GM23338 (cell line): Measurements from ENCODE around the gene KBTBD6. TPM values are rescaled to one million over a fixed set of nuclear protein-coding genes. Genes with fewer than 3 reads are reported as not detected.

ENCODE experiments used
- ATAC-seq: fragments of 200-7000 bp; cut with Tn5 transposase; 3 replicates; pipeline ENCODE4 v1.9.1; 2020
- DNase-seq: peaks from one replicate; pipeline ENCODE4 v3.0.0-alpha.2; 2015; ENCODE audit warnings: low spot score
- H2AFZ ChIP-seq: fragments of 200-600 bp; sonication (generic); 2 replicates; pipeline ENCODE4 v1.8.0; 2016; ENCODE audit warnings: antibody characterized with exemption, mild to moderate bottlenecking, moderate library complexity
- H3F3A ChIP-seq: fragments of 200-600 bp; sonication (generic); replicated peaks from 2 replicates; pipeline ENCODE4 v1.8.0; 2017; ENCODE audit warnings: antibody characterized with exemption, mixed run types, low read depth
- H3K27ac ChIP-seq: fragments of 200-600 bp; sonication (generic); 2 replicates; pipeline ENCODE4 v1.6.1; 2016; ENCODE audit warnings: low read depth
- H3K27me3 ChIP-seq: fragments of 200-600 bp; sonication (generic); 2 replicates; pipeline ENCODE4 v1.8.0; 2016; ENCODE audit warnings: mild to moderate bottlenecking, mixed run types, moderate library complexity; ENCODE audit not compliant: insufficient read depth
- H3K36me3 ChIP-seq: fragments of 200-600 bp; sonication (generic); 2 replicates; pipeline ENCODE4 v1.8.0; 2016; ENCODE audit warnings: mild to moderate bottlenecking; ENCODE audit not compliant: insufficient read depth
- H3K4me1 ChIP-seq: fragments of 200-600 bp; sonication (generic); 2 replicates; pipeline ENCODE4 v1.8.0; 2016; ENCODE audit warnings: mild to moderate bottlenecking, moderate library complexity; ENCODE audit not compliant: insufficient read depth
- H3K4me2 ChIP-seq: fragments of 200-600 bp; sonication (generic); 2 replicates; pipeline ENCODE4 v1.7.1; 2017; ENCODE audit warnings: mixed run types
- H3K4me3 ChIP-seq: fragments of 200-600 bp; sonication (generic); 2 replicates; pipeline ENCODE4 v1.6.1; 2016; ENCODE audit warnings: mixed run types
- H3K79me2 ChIP-seq: fragments of 200-600 bp; sonication (generic); replicated peaks from 2 replicates; pipeline ENCODE4 v1.8.0; 2017; ENCODE audit warnings: mild to moderate bottlenecking; ENCODE audit not compliant: insufficient read depth
- H3K9me2 ChIP-seq: fragments of 200-600 bp; sonication (generic); 2 replicates; pipeline ENCODE4 v1.8.0; 2017; ENCODE audit not compliant: insufficient read depth
- H4K20me1 ChIP-seq: fragments of 200-600 bp; sonication (generic); replicated peaks from 2 replicates; pipeline ENCODE4 v1.8.0; 2017; ENCODE audit warnings: mild to moderate bottlenecking; ENCODE audit not compliant: insufficient read depth
- H3K27ac Mint-ChIP-seq: 2 replicates; pipeline ENCODE4 v1.8.0; 2020; ENCODE audit warnings: inconsistent platforms, mild to moderate bottlenecking, moderate library complexity, mixed read lengths
- H3K27me3 Mint-ChIP-seq: 3 replicates; pipeline ENCODE4 v1.8.0; 2022; ENCODE audit warnings: low read depth, mild to moderate bottlenecking, moderate library complexity, mixed read lengths, inconsistent platforms; ENCODE audit not compliant: insufficient read depth, poor library complexity
- H3K36me3 Mint-ChIP-seq: 3 replicates; pipeline ENCODE4 v1.8.0; 2021; ENCODE audit warnings: low read depth, mild to moderate bottlenecking, inconsistent platforms, moderate library complexity, mixed read lengths
- H3K4me1 Mint-ChIP-seq: 3 replicates; pipeline ENCODE4 v1.8.0; 2020; ENCODE audit warnings: mild to moderate bottlenecking, inconsistent platforms, mixed read lengths
- H3K4me3 Mint-ChIP-seq: 3 replicates; pipeline ENCODE4 v1.8.0; 2021; ENCODE audit warnings: moderate library complexity, mild to moderate bottlenecking, inconsistent platforms, mixed read lengths
- H3K9me3 Mint-ChIP-seq: 3 replicates; pipeline ENCODE4 v1.8.0; 2020; ENCODE audit warnings: moderate library complexity, mild to moderate bottlenecking, inconsistent platforms, mixed read lengths
- CREB1 ChIP-seq: fragments of 250-450 bp; sonication (Bioruptor Pico); IDR thresholded peaks from 2 replicates; pipeline ENCODE4 v1.5.0; 2020; ENCODE audit warnings: low read depth, mild to moderate bottlenecking, moderate library complexity
- EZH2 ChIP-seq: fragments of 200-600 bp; sonication (generic); IDR thresholded peaks from one replicate; pipeline ENCODE4 v1.8.0; 2017; ENCODE audit warnings: antibody characterized with exemption, mild to moderate bottlenecking, low read depth; ENCODE audit not compliant: unreplicated experiment
- EZH2phosphoT487 ChIP-seq: fragments of 200-600 bp; sonication (generic); IDR thresholded peaks from one replicate; pipeline ENCODE4 v1.8.1; 2018; ENCODE audit warnings: antibody characterized with exemption; ENCODE audit not compliant: unreplicated experiment
- JUNB ChIP-seq: IDR thresholded peaks from one replicate; pipeline ENCODE4 v1.6.1; 2016; ENCODE audit warnings: antibody characterized with exemption; ENCODE audit not compliant: unreplicated experiment
- NANOG ChIP-seq: IDR thresholded peaks from 2 replicates; pipeline ENCODE4 v1.6.1; 2016; ENCODE audit warnings: antibody characterized with exemption, borderline replicate concordance
- POLR2AphosphoS5 ChIP-seq: IDR thresholded peaks from 2 replicates; pipeline ENCODE4 v1.6.1; 2016; ENCODE audit warnings: antibody characterized with exemption, low read depth
- STAT1 ChIP-seq: IDR thresholded peaks from one replicate; pipeline ENCODE4 v1.6.1; 2016; ENCODE audit warnings: antibody characterized with exemption; ENCODE audit not compliant: unreplicated experiment
- ZNF114 ChIP-seq: fragments of 250-450 bp; sonication (Bioruptor Pico); IDR thresholded peaks from 2 replicates; pipeline ENCODE4 v1.5.0; 2020; ENCODE audit warnings: mild to moderate bottlenecking, moderate library complexity
- ZNF331 ChIP-seq: fragments of 250-450 bp; sonication (Bioruptor Pico); IDR thresholded peaks from 2 replicates; pipeline ENCODE4 v1.5.0; 2020; ENCODE audit warnings: low read depth, mild to moderate bottlenecking, moderate library complexity
- polyA plus RNA-seq: library from polyadenylated mRNA; unstranded; fragments of >200 nt; fragmentation: Nextera tagmentation; extraction: Ambion mirVana; gene quantifications from 2 replicates; pipeline ENCODE4 v1.2.1, GENCODE V29; 2016
- total RNA-seq: library from RNA; depleted of rRNA; stranded (reverse); fragments of >200 nt; shearing (Covaris generic); gene quantifications from 2 replicates; pipeline ENCODE4 v1.2.3, GENCODE V29; 2014
- TF ChIP-seq, protein P1 (sequence below), 2 experiments: fragments of 200-600 bp in 1 of 2; sonication (generic) in 1 of 2; conservative IDR thresholded peaks; 2 replicates each; pipeline versions ENCODE4 v1.5.1 to v1.6.1; 2016 to 2017; ENCODE audit warnings: antibody characterized with exemption in 2 of 2, low read depth in 2 of 2, mild to moderate bottlenecking in 2 of 2, moderate library complexity in 1 of 2
- TF ChIP-seq, protein P2 (sequence below): fragments of 250-450 bp; sonication (Bioruptor Pico); IDR thresholded peaks from 2 replicates; pipeline ENCODE4 v1.5.0; 2020; ENCODE audit warnings: mild to moderate bottlenecking, moderate library complexity
- TF ChIP-seq, protein P3 (sequence below): IDR thresholded peaks from one replicate; pipeline ENCODE4 v1.6.1; 2018; ENCODE audit warnings: antibody characterized with exemption; ENCODE audit not compliant: unreplicated experiment
- TF ChIP-seq, protein P4 (sequence below): IDR thresholded peaks from 2 replicates; pipeline ENCODE4 v1.6.1; 2016; ENCODE audit warnings: antibody characterized with exemption

Gene KBTBD6
- total and polyA plus RNA-seq, 2 experiments from 2014 or later, result 5.7 to 13.5 TPM

DNA sequence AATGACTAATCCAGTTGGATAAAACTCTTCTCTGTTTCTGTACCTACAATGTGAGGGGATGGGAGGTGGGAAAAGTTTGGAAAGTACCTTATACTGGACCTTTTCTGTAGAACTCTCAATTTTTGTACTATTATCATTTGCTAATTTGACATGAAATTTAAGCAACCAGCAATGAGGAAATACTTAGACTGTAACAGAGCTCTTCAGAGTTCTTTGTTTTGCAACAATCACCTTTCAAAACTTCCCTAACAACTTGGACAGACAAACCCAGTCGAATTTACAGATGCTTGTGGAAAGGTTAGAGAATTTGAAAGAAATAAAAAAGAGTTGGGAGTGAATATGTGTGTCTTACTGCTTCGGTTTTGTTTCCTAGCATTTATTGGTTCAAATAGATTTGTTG lies 45.0 kb upstream of the KBTBD6 start:
- Mint-ChIP-seq H3K9me3 (peaks cover 38% of the 10 kb centered on the region), H3K36me3 (peaks cover 37% of the 10 kb centered on the region), H3K4me1 (no peaks in the 10 kb centered on the region), H3K27me3 (no peaks in the 10 kb centered on the region), H3K27ac (no peak overlapping the region), H3K4me3 (no peak overlapping the region)
- Histone ChIP-seq H3K27me3 (no peaks in the 10 kb centered on the region), H3F3A (no peaks in the 10 kb centered on the region), H3K27ac (no peak overlapping the region), H4K20me1 (no peaks in the 10 kb centered on the region), H3K4me1 (no peaks in the 10 kb centered on the region), H3K36me3 (peaks cover 7% of the 10 kb centered on the region; the same call in 1 of the 2 replicates), H3K79me2 (no peaks in the 10 kb centered on the region), H2AFZ (no peak overlapping the region), H3K4me2 (no peak overlapping the region), H3K9me2 (no peaks in the 10 kb centered on the region), H3K4me3 (no peak overlapping the region)
- no peak for TF ChIP-seq CREB1 (CRISPR knock-in tag)
- no peak for TF ChIP-seq STAT1
- TF ChIP-seq, protein P1, sequence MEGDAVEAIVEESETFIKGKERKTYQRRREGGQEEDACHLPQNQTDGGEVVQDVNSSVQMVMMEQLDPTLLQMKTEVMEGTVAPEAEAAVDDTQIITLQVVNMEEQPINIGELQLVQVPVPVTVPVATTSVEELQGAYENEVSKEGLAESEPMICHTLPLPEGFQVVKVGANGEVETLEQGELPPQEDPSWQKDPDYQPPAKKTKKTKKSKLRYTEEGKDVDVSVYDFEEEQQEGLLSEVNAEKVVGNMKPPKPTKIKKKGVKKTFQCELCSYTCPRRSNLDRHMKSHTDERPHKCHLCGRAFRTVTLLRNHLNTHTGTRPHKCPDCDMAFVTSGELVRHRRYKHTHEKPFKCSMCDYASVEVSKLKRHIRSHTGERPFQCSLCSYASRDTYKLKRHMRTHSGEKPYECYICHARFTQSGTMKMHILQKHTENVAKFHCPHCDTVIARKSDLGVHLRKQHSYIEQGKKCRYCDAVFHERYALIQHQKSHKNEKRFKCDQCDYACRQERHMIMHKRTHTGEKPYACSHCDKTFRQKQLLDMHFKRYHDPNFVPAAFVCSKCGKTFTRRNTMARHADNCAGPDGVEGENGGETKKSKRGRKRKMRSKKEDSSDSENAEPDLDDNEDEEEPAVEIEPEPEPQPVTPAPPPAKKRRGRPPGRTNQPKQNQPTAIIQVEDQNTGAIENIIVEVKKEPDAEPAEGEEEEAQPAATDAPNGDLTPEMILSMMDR (conservative IDR thresholded peaks at IDR 0.05; ENCODE audit: low read depth in 2 of 2), result no peak
- no peak for TF ChIP-seq NANOG
- no peak for TF ChIP-seq ZNF331 (CRISPR knock-in tag)
- TF ChIP-seq EZH2, result no peak
- no peak for TF ChIP-seq JUNB
- TF ChIP-seq, protein P2, sequence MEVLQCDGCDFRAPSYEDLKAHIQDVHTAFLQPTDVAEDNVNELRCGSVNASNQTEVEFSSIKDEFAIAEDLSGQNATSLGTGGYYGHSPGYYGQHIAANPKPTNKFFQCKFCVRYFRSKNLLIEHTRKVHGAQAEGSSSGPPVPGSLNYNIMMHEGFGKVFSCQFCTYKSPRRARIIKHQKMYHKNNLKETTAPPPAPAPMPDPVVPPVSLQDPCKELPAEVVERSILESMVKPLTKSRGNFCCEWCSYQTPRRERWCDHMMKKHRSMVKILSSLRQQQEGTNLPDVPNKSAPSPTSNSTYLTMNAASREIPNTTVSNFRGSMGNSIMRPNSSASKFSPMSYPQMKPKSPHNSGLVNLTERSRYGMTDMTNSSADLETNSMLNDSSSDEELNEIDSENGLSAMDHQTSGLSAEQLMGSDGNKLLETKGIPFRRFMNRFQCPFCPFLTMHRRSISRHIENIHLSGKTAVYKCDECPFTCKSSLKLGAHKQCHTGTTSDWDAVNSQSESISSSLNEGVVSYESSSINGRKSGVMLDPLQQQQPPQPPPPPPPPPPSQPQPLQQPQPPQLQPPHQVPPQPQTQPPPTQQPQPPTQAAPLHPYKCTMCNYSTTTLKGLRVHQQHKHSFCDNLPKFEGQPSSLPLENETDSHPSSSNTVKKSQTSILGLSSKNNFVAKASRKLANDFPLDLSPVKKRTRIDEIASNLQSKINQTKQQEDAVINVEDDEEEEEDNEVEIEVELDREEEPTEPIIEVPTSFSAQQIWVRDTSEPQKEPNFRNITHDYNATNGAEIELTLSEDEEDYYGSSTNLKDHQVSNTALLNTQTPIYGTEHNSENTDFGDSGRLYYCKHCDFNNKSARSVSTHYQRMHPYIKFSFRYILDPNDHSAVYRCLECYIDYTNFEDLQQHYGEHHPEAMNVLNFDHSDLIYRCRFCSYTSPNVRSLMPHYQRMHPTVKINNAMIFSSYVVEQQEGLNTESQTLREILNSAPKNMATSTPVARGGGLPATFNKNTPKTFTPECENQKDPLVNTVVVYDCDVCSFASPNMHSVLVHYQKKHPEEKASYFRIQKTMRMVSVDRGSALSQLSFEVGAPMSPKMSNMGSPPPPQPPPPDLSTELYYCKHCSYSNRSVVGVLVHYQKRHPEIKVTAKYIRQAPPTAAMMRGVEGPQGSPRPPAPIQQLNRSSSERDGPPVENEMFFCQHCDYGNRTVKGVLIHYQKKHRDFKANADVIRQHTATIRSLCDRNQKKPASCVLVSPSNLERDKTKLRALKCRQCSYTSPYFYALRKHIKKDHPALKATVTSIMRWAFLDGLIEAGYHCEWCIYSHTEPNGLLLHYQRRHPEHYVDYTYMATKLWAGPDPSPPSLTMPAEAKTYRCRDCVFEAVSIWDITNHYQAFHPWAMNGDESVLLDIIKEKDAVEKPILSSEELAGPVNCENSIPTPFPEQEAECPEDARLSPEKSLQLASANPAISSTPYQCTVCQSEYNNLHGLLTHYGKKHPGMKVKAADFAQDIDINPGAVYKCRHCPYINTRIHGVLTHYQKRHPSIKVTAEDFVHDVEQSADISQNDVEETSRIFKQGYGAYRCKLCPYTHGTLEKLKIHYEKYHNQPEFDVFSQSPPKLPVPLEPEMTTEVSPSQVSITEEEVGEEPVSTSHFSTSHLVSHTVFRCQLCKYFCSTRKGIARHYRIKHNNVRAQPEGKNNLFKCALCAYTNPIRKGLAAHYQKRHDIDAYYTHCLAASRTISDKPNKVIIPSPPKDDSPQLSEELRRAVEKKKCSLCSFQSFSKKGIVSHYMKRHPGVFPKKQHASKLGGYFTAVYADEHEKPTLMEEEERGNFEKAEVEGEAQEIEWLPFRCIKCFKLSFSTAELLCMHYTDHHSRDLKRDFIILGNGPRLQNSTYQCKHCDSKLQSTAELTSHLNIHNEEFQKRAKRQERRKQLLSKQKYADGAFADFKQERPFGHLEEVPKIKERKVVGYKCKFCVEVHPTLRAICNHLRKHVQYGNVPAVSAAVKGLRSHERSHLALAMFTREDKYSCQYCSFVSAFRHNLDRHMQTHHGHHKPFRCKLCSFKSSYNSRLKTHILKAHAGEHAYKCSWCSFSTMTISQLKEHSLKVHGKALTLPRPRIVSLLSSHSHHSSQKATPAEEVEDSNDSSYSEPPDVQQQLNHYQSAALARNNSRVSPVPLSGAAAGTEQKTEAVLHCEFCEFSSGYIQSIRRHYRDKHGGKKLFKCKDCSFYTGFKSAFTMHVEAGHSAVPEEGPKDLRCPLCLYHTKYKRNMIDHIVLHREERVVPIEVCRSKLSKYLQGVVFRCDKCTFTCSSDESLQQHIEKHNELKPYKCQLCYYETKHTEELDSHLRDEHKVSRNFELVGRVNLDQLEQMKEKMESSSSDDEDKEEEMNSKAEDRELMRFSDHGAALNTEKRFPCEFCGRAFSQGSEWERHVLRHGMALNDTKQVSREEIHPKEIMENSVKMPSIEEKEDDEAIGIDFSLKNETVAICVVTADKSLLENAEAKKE, result no peak
- TF ChIP-seq, protein P3, sequence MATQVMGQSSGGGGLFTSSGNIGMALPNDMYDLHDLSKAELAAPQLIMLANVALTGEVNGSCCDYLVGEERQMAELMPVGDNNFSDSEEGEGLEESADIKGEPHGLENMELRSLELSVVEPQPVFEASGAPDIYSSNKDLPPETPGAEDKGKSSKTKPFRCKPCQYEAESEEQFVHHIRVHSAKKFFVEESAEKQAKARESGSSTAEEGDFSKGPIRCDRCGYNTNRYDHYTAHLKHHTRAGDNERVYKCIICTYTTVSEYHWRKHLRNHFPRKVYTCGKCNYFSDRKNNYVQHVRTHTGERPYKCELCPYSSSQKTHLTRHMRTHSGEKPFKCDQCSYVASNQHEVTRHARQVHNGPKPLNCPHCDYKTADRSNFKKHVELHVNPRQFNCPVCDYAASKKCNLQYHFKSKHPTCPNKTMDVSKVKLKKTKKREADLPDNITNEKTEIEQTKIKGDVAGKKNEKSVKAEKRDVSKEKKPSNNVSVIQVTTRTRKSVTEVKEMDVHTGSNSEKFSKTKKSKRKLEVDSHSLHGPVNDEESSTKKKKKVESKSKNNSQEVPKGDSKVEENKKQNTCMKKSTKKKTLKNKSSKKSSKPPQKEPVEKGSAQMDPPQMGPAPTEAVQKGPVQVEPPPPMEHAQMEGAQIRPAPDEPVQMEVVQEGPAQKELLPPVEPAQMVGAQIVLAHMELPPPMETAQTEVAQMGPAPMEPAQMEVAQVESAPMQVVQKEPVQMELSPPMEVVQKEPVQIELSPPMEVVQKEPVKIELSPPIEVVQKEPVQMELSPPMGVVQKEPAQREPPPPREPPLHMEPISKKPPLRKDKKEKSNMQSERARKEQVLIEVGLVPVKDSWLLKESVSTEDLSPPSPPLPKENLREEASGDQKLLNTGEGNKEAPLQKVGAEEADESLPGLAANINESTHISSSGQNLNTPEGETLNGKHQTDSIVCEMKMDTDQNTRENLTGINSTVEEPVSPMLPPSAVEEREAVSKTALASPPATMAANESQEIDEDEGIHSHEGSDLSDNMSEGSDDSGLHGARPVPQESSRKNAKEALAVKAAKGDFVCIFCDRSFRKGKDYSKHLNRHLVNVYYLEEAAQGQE, result no peak
- TF ChIP-seq EZH2phosphoT487, result no peak
- no peak for TF ChIP-seq POLR2AphosphoS5
- TF ChIP-seq ZNF114 (CRISPR knock-in tag), result no peak
- TF ChIP-seq, protein P4, sequence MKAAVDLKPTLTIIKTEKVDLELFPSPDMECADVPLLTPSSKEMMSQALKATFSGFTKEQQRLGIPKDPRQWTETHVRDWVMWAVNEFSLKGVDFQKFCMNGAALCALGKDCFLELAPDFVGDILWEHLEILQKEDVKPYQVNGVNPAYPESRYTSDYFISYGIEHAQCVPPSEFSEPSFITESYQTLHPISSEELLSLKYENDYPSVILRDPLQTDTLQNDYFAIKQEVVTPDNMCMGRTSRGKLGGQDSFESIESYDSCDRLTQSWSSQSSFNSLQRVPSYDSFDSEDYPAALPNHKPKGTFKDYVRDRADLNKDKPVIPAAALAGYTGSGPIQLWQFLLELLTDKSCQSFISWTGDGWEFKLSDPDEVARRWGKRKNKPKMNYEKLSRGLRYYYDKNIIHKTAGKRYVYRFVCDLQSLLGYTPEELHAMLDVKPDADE, result no peak
- DNase-seq, result no peak
- no peak for ATAC-seq
